GM19239 (cell line): Measurements from ENCODE around the gene MED25.
A peak's percentile ranks its signal among the peaks of the same experiment; 100 is the strongest.

ENCODE experiments used
- DNase-seq: peaks from one replicate; pipeline ENCODE4 v3.0.0; 2011; ENCODE audit warnings: low spot score; ENCODE audit not compliant: insufficient read length
- FAIRE-seq: peaks from 2 replicates; lab custom pipeline; 2011; peaks lifted over from hg19 to GRCh38; lab: Jason Lieb, UNC

Gene MED25

GRCh38 chr19:49869484-49870308, 51.6 kb downstream of the MED25 start:
- FAIRE-seq (peak; percentile 100), DNase-seq (peak; percentile 93)

GRCh38 chr19:49870309-49870901, 52.3 kb downstream of the MED25 start:
- FAIRE-seq (no peak), DNase-seq (no peak)

- FAIRE-seq: no peak
- no peak for DNase-seq
Measured at GRCh38 chr19:49871349-49871985, 53.4 kb downstream of the MED25 start.

GRCh38 chr19:49872245-49873128, 54.4 kb downstream of the MED25 start:
- FAIRE-seq (no peak), DNase-seq (no peak)

- no peak for DNase-seq
- no peak for FAIRE-seq
Measured at GRCh38 chr19:49873129-49873521, 55.0 kb downstream of the MED25 start.

GRCh38 chr19:49873834-49874233, 55.7 kb downstream of the MED25 start:
- no peak for DNase-seq

GRCh38 chr19:49874503-49875157, 56.5 kb downstream of the MED25 start:
- DNase-seq: no peak
- no peak for FAIRE-seq

More at GRCh38 chr19:49873834-49874233, 55.7 kb downstream of the MED25 start:
- no peak for FAIRE-seq

- DNase-seq: no peak
- FAIRE-seq: no peak
Measured at GRCh38 chr19:49875177-49875576, 57.1 kb downstream of the MED25 start.

GRCh38 chr19:49875857-49876421, 57.9 kb downstream of the MED25 start:
- no peak for DNase-seq
- FAIRE-seq: peak; percentile 71

- peak; percentile 70 for DNase-seq
- FAIRE-seq: peak; percentile 100
Measured at GRCh38 chr19:49876422-49877019, 58.4 kb downstream of the MED25 start.

GRCh38 chr19:49877020-49877878, 59.2 kb downstream of the MED25 start, which contains the start of the genes AKT1S1 and TBC1D17:
Gene AKT1S1, minus strand, starts transcription at chr19:49877355. Its CDS starts 4,060 bp downstream, at chr19:49873295.
Gene TBC1D17, plus strand, starts transcription at chr19:49877702. Its CDS starts 22 bp downstream, at chr19:49877724.
- DNase-seq: peak; percentile 96
- no peak for FAIRE-seq

GRCh38 chr19:49877879-49878743, 60.0 kb downstream of the MED25 start:
- FAIRE-seq (no peak), DNase-seq (peak; percentile 98)

- no peak for FAIRE-seq
Measured at GRCh38 chr19:49878744-49879070, 60.6 kb downstream of the MED25 start.

GRCh38 chr19:49879243-49879963, 61.3 kb downstream of the MED25 start:
- DNase-seq (no peak), FAIRE-seq (no peak)

More at GRCh38 chr19:49878744-49879070, 60.6 kb downstream of the MED25 start:
- no peak for DNase-seq

- no peak for FAIRE-seq
Measured at GRCh38 chr19:49880162-49880869, 62.2 kb downstream of the MED25 start.

GRCh38 chr19:49881186-49881585, 63.1 kb downstream of the MED25 start:
- DNase-seq (no peak), FAIRE-seq (no peak)

More at GRCh38 chr19:49880162-49880869, 62.2 kb downstream of the MED25 start:
- no peak for DNase-seq
